Dedifferentiated amniotic fluid mesenchymal stem cell (primary cell): ENCODE data around the gene CAV3.

ENCODE experiments used
- DNase-seq: peaks from one replicate; pipeline ENCODE4 v3.0.0-alpha.2; 2016; ENCODE audit errors: extremely low spot score

CAV3 gene

GRCh38 chr3:8761866-8762265 is 28.3 kb downstream of the CAV3 start:
- no peak for DNase-seq

GRCh38 chr3:8762607-8763377 is 29.2 kb downstream of the CAV3 start:
- DNase-seq = no peak

- DNase-seq = no peak
Measured at GRCh38 chr3:8764528-8764927, 30.9 kb downstream of the CAV3 start.

GRCh38 chr3:8765528-8765927 is 31.9 kb downstream of the CAV3 start:
- DNase-seq = no peak

- no peak for DNase-seq
Measured at GRCh38 chr3:8766148-8766547, 32.5 kb downstream of the CAV3 start.

- no peak for DNase-seq
Measured at GRCh38 chr3:8767256-8767666, 33.7 kb downstream of the CAV3 start.

GRCh38 chr3:8767667-8768363 is 34.2 kb downstream of the CAV3 start:
- DNase-seq = no peak

- DNase-seq = no peak
Measured at GRCh38 chr3:8768364-8769087, 34.9 kb downstream of the CAV3 start.

- peak; percentile 75 for DNase-seq
Measured at GRCh38 chr3:8769088-8769822, 35.7 kb downstream of the CAV3 start, which contains the start of gene OXTR. Gene OXTR (minus strand): TSS chr3:8769613. CDS start chr3:8768187, 1,426 bp downstream.

- DNase-seq = no peak
Measured at GRCh38 chr3:8773941-8774542, 40.4 kb downstream of the CAV3 start.

GRCh38 chr3:8775181-8775580 is 41.6 kb downstream of the CAV3 start:
- DNase-seq = no peak

GRCh38 chr3:8775602-8776001 is 42.0 kb downstream of the CAV3 start:
- DNase-seq = no peak

GRCh38 chr3:8776406-8776805 is 42.8 kb downstream of the CAV3 start:
- DNase-seq = peak; percentile 60

- DNase-seq = no peak
Measured at GRCh38 chr3:8777201-8777977, 43.8 kb downstream of the CAV3 start.

GRCh38 chr3:8777978-8778267 is 44.3 kb downstream of the CAV3 start:
- no peak for DNase-seq

- no peak for DNase-seq
Measured at GRCh38 chr3:8778475-8778874, 44.9 kb downstream of the CAV3 start.

- no peak for DNase-seq
Measured at GRCh38 chr3:8780279-8780678, 46.7 kb downstream of the CAV3 start.

- no peak for DNase-seq
Measured at GRCh38 chr3:8784676-8785435, 51.3 kb downstream of the CAV3 start.

- DNase-seq = no peak
Measured at GRCh38 chr3:8790529-8790928, 56.9 kb downstream of the CAV3 start.

GRCh38 chr3:8793242-8793641 is 59.6 kb downstream of the CAV3 start:
- DNase-seq = no peak
